Gastroesophageal sphincter (tissue), 3 donors: ENCODE results near the gene INSL3.

Source experiments
- EP300 ChIP-seq: sonication (generic); formaldehyde crosslinking; IDR thresholded peaks from one replicate; pipeline ENCODE4 v1.6.1; 2017; ENCODE audit warnings: antibody characterized with exemption, mild to moderate bottlenecking
- POLR2A ChIP-seq, 2 donors: fragments of 450-650 bp; IDR thresholded peaks; one replicate each; pipeline ENCODE4 v1.6.1; 2017; ENCODE audit warnings: antibody characterized with exemption in 2 of 2, mild to moderate bottlenecking in 2 of 2, moderate library complexity in 1 of 2
- POLR2AphosphoS5 ChIP-seq: sonication (generic); formaldehyde crosslinking; IDR thresholded peaks from one replicate; pipeline ENCODE4 v1.6.1; 2017; ENCODE audit warnings: antibody characterized with exemption
- TF ChIP-seq, protein P1 (sequence below), 4 experiments: fragments of 200-600 bp in 2 of 4; fragments of 450-650 bp in 2 of 4; sonication (generic) in 1 of 4; IDR thresholded peaks; one replicate each; pipeline ENCODE4 v1.5.1; 2017 to 2019; ENCODE audit warnings: antibody characterized with exemption in 4 of 4, mild to moderate bottlenecking in 2 of 4, moderate library complexity in 2 of 4

DNA sequence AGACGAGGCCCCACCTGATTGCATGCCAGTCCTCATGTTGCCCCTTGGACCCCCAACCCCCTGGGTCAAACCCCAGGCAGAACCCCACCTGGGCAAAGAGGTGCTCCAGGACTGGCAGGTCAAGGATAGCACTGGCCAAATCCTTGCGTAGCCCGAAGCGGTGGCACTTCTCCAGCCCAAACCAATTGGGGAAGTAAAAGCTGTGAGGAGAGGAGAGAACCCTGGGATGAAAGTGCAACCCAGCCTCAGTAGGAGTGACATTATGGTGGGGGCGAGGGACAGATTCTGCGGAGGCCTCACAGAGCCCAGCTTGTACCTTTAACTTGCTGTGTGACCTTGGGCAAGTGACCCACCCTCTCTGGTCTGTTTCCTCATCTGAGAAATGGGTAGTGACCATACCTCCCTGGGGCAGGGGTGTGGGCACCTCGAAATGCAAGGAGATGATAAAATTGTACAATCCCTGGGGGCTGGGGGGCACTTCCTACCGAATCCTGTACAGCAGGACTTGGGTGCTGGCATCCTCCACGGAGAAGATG lies 22.0 kb upstream of the INSL3 start:
- TF ChIP-seq, protein P1, sequence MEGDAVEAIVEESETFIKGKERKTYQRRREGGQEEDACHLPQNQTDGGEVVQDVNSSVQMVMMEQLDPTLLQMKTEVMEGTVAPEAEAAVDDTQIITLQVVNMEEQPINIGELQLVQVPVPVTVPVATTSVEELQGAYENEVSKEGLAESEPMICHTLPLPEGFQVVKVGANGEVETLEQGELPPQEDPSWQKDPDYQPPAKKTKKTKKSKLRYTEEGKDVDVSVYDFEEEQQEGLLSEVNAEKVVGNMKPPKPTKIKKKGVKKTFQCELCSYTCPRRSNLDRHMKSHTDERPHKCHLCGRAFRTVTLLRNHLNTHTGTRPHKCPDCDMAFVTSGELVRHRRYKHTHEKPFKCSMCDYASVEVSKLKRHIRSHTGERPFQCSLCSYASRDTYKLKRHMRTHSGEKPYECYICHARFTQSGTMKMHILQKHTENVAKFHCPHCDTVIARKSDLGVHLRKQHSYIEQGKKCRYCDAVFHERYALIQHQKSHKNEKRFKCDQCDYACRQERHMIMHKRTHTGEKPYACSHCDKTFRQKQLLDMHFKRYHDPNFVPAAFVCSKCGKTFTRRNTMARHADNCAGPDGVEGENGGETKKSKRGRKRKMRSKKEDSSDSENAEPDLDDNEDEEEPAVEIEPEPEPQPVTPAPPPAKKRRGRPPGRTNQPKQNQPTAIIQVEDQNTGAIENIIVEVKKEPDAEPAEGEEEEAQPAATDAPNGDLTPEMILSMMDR (IDR thresholded peaks at IDR 0.05), result no peak
- TF ChIP-seq POLR2A (IDR thresholded peaks at IDR 0.05) (no peak), POLR2AphosphoS5 (no peak), EP300 (no peak)
